MCF 10A (cell line): ENCODE measurements around the gene NFKBIA. TPM values are rescaled to one million over a fixed set of nuclear protein-coding genes. Genes with fewer than 3 reads are reported as not detected.

Experiments used
- BruUV-seq: library from RNA; stranded (reverse); fragments of 400-500 nt; replicated peaks from 2 replicates; lab custom pipeline; 2021; lab: Mats Ljungman, UMichigan
- CTCF ChIA-PET: fragments of 300-600 bp; sonication (Branson Sonifier 250); formaldehyde crosslinking; extraction: SDS; loops from one replicate; lab custom pipeline; 2021; ENCODE audit warnings: antibody characterized with exemption, inconsistent platforms; lab: Yijun Ruan, JAX
- POLR2A ChIA-PET: fragments of 300-600, 350-650 bp; sonication (Branson Sonifier 250); formaldehyde crosslinking; extraction: SDS; loops from one replicate; lab custom pipeline; 2020; ENCODE audit warnings: antibody characterized with exemption, inconsistent platforms; lab: Yijun Ruan, JAX
- DNase-seq: peaks from one replicate; pipeline ENCODE4 v3.0.0-alpha.2; 2018; ENCODE audit not compliant: unreplicated experiment
- H3K27ac Mint-ChIP-seq: one replicate; pipeline ENCODE4 v1.8.0; 2022; ENCODE audit warnings: mild to moderate bottlenecking, low read depth, mixed read lengths; ENCODE audit not compliant: unreplicated experiment
- H3K27me3 Mint-ChIP-seq: one replicate; pipeline ENCODE4 v1.8.0; 2022; ENCODE audit warnings: mixed read lengths; ENCODE audit not compliant: insufficient read depth, unreplicated experiment
- H3K36me3 Mint-ChIP-seq: one replicate; pipeline ENCODE4 v1.8.0; 2022; ENCODE audit warnings: mild to moderate bottlenecking, moderate library complexity, mixed read lengths; ENCODE audit not compliant: insufficient read depth, unreplicated experiment
- H3K4me1 Mint-ChIP-seq: one replicate; pipeline ENCODE4 v1.8.0; 2022; ENCODE audit warnings: mixed read lengths; ENCODE audit not compliant: insufficient read depth, unreplicated experiment
- H3K4me3 Mint-ChIP-seq: one replicate; pipeline ENCODE4 v1.8.0; 2022; ENCODE audit warnings: mild to moderate bottlenecking, moderate library complexity, mixed read lengths; ENCODE audit not compliant: unreplicated experiment
- H3K9me3 Mint-ChIP-seq: one replicate; pipeline ENCODE4 v1.8.0; 2022; ENCODE audit warnings: mixed read lengths; ENCODE audit not compliant: unreplicated experiment
- CTCF ChIP-seq: fragments of 200-600 bp; IDR thresholded peaks from one replicate; pipeline ENCODE4 v1.8.0; 2022; ENCODE audit warnings: antibody characterized with exemption, mild to moderate bottlenecking; ENCODE audit not compliant: unreplicated experiment
- intact Hi-C: fragments of 100-400 bp; cut with micrococcal nuclease; formaldehyde crosslinking; loops from 2 replicates; pipeline ENCODE4 v1.14.1; 2022
- total RNA-seq: library from RNA; stranded (reverse); gene quantifications from 2 replicates; pipeline ENCODE4 v1.2.3, GENCODE V29; 2022

The NFKBIA gene
- total RNA-seq, 1 experiment from 2014 or later, result 112 TPM

- no TSS peak for BruUV-seq
- H3K4me1 Mint-ChIP-seq, result peaks cover 25% of the 10 kb centered on the region
- intact Hi-C loops, result no loop called here
- ChIA-PET POLR2A (interaction anchor here (0.6 to 4.3 kb wide), 5 partner anchors 8 to 14 kb away, joined by 3 to 17 read pairs (median 4); partner anchors contain the start of gene NFKBIA), CTCF (interaction anchor here (0.6 to 1.0 kb wide), 3 partner anchors 14 to 158 kb away, joined by 3 to 4 read pairs (median 4); no protein-coding TSS in a partner anchor)
- no peaks in the 10 kb centered on the region for H3K36me3 Mint-ChIP-seq
- no peaks in the 10 kb centered on the region for H3K27me3 Mint-ChIP-seq
- DNase-seq, result no peak
- no peak overlapping the region for H3K4me3 Mint-ChIP-seq
- no peak overlapping the region for H3K27ac Mint-ChIP-seq
- H3K9me3 Mint-ChIP-seq, result no peaks in the 10 kb centered on the region
- no peak for TF ChIP-seq CTCF
Measured at GRCh38 chr14:35389315-35389667, 15.3 kb downstream of the NFKBIA start.

- no TSS peak for BruUV-seq
- intact Hi-C loops, result no loop called here
- Mint-ChIP-seq H3K36me3 (no peaks in the 10 kb centered on the region), H3K9me3 (no peaks in the 10 kb centered on the region), H3K27ac (no peak overlapping the region), H3K4me1 (peaks cover 22% of the 10 kb centered on the region), H3K4me3 (no peak overlapping the region), H3K27me3 (no peaks in the 10 kb centered on the region)
- ChIA-PET POLR2A (interaction anchor here (0.6 to 4.3 kb wide), 5 partner anchors 8 to 15 kb away, joined by 3 to 17 read pairs (median 4); partner anchors contain the start of gene NFKBIA), CTCF (interaction anchor here (0.6 to 1.0 kb wide), 4 partner anchors 14 to 1165 kb away, joined by 3 to 5 read pairs (median 4); no protein-coding TSS in a partner anchor)
- no peak for DNase-seq
- no peak for TF ChIP-seq CTCF
Measured at GRCh38 chr14:35388656-35389314, 15.8 kb downstream of the NFKBIA start.

GRCh38 chr14:35387713-35388579 lies 16.6 kb downstream of the NFKBIA start:
- Mint-ChIP-seq H3K4me3 (no peak overlapping the region), H3K27me3 (no peaks in the 10 kb centered on the region), H3K27ac (no peak overlapping the region), H3K36me3 (no peaks in the 10 kb centered on the region), H3K4me1 (peaks cover 20% of the 10 kb centered on the region), H3K9me3 (no peaks in the 10 kb centered on the region)
- CTCF ChIA-PET, result interaction anchor here (0.6 to 1.0 kb wide), 2 partner anchors 157 to 161 kb away, joined by 3 to 4 read pairs; no protein-coding TSS in a partner anchor
- no peak for DNase-seq
- intact Hi-C loops, result no loop called here
- POLR2A ChIA-PET, result interaction anchor here (2.5 to 5.1 kb wide), 4 partner anchors 9 to 16 kb away, joined by 11 to 40 read pairs (median 18); partner anchors contain the start of gene NFKBIA
- no TSS peak for BruUV-seq
- no peak for TF ChIP-seq CTCF

GRCh38 chr14:35387219-35387618 lies 17.3 kb downstream of the NFKBIA start:
- ChIA-PET POLR2A (interaction anchor here (4.3 to 5.1 kb wide), 3 partner anchors 10 to 13 kb away, joined by 17 to 40 read pairs (median 20); no protein-coding TSS in a partner anchor), CTCF (interaction anchor here (0.6 kb wide), 1 partner anchor 161 kb away, joined by 3 read pairs; no protein-coding TSS in a partner anchor)
- no peaks in the 10 kb centered on the region for H3K9me3 Mint-ChIP-seq

More at GRCh38 chr14:35387219-35387618, 17.3 kb downstream of the NFKBIA start:
- Mint-ChIP-seq H3K4me1 (peaks cover 20% of the 10 kb centered on the region), H3K27me3 (no peaks in the 10 kb centered on the region), H3K4me3 (no peak overlapping the region), H3K27ac (no peak overlapping the region), H3K36me3 (no peaks in the 10 kb centered on the region)
- no TSS peak for BruUV-seq
- no peak for TF ChIP-seq CTCF
- DNase-seq, result no peak
- intact Hi-C loops, result no loop called here
